ENCODE data around the gene TM4SF20.
A peak's percentile ranks its signal among the peaks of the same experiment; 100 is the strongest.
"Not testable (repeated sequence)": the region's sequence is repeated elsewhere in the genome, so short reads cannot be mapped to it uniquely, and the experiment has no call there.

Gene TM4SF20

GRCh38 chr2:227398684-227399670 lies 19.9 kb upstream of the TM4SF20 start:
- DNase-seq (ENCODE audit: low read depth) = no peak

GRCh38 chr2:227397562-227397961 lies 18.5 kb upstream of the TM4SF20 start:
- no peak for DNase-seq (ENCODE audit: low read depth)

- DNase-seq (ENCODE audit: low read depth) = no peak
Observed at GRCh38 chr2:227395556-227395955, 16.4 kb upstream of the TM4SF20 start.

GRCh38 chr2:227394401-227394800 lies 15.3 kb upstream of the TM4SF20 start:
- DNase-seq (ENCODE audit: low read depth) = no peak

GRCh38 chr2:227390468-227391256 lies 11.6 kb upstream of the TM4SF20 start:
- DNase-seq (ENCODE audit: low read depth) = no peak

GRCh38 chr2:227389661-227390060 lies 10.6 kb upstream of the TM4SF20 start:
- DNase-seq (ENCODE audit: low read depth) = no peak

- DNase-seq (ENCODE audit: low read depth) = no peak
Observed at GRCh38 chr2:227389231-227389630, 10.1 kb upstream of the TM4SF20 start.

GRCh38 chr2:227388537-227389011 lies 9.5 kb upstream of the TM4SF20 start:
- DNase-seq (ENCODE audit: low read depth) = no peak

GRCh38 chr2:227387583-227387982 lies 8.5 kb upstream of the TM4SF20 start, which contains the start of gene SCYGR1:
Gene SCYGR1 (minus strand): TSS chr2:227387949. CDS start chr2:227387949, 0 bp downstream.
- not testable (repeated sequence) for DNase-seq (ENCODE audit: low read depth)

GRCh38 chr2:227386630-227387029 lies 7.5 kb upstream of the TM4SF20 start:
- no peak for DNase-seq (ENCODE audit: low read depth)

- no peak for DNase-seq (ENCODE audit: low read depth)
Observed at GRCh38 chr2:227383686-227384085, 4.6 kb upstream of the TM4SF20 start.

- DNase-seq (ENCODE audit: low read depth) = not testable (repeated sequence)
Observed at GRCh38 chr2:227382241-227382835, 3.2 kb upstream of the TM4SF20 start.

- no peak for DNase-seq (ENCODE audit: low read depth)
Observed at GRCh38 chr2:227378371-227378782, 729 bp downstream of the TM4SF20 start.

- DNase-seq (ENCODE audit: low read depth) = no peak
Observed at GRCh38 chr2:227377467-227378351, 1.4 kb downstream of the TM4SF20 start.

- DNase-seq (ENCODE audit: low read depth) = no peak
Observed at GRCh38 chr2:227376656-227377396, 2.3 kb downstream of the TM4SF20 start.

GRCh38 chr2:227374158-227374557 lies 4.9 kb downstream of the TM4SF20 start:
- DNase-seq (ENCODE audit: low read depth) = peak; percentile 23

GRCh38 chr2:227373389-227373788 lies 5.7 kb downstream of the TM4SF20 start:
- DNase-seq (ENCODE audit: low read depth) = no peak

- no peak for DNase-seq (ENCODE audit: low read depth)
Observed at GRCh38 chr2:227370791-227371312, 8.3 kb downstream of the TM4SF20 start.

GRCh38 chr2:227370092-227370491 lies 9.0 kb downstream of the TM4SF20 start:
- no peak for DNase-seq (ENCODE audit: low read depth)

- DNase-seq (ENCODE audit: low read depth) = no peak
Observed at GRCh38 chr2:227368574-227368973, 10.5 kb downstream of the TM4SF20 start.
